HepG2 (cell line): ENCODE measurements around the gene KIF19. TPM values are rescaled to one million over a fixed set of nuclear protein-coding genes. Genes with fewer than 3 reads are reported as not detected.

Source experiments
- ATAC-seq: fragments of 200-7000 bp; cut with Tn5 transposase; 3 replicates; pipeline ENCODE4 v1.9.1; 2020; ENCODE audit warnings: mild to moderate bottlenecking, moderate library complexity
- BruUV-seq: library from RNA; stranded (reverse); fragments of 400-500 nt; replicated peaks from 2 replicates; lab custom pipeline; 2021; lab: Mats Ljungman, UMichigan
- CTCF ChIA-PET: fragments of 300-600 bp; formaldehyde crosslinking; extraction: SDS; loops from one replicate; lab custom pipeline; 2021; ENCODE audit warnings: low total read pairs, inconsistent platforms, low intra/inter-chr PET ratio; lab: Yijun Ruan, JAX
- POLR2A ChIA-PET: fragments of 350-600 bp; sonication (Branson Sonifier 250); formaldehyde crosslinking; loops from one replicate; lab custom pipeline; 2020; ENCODE audit warnings: antibody characterized with exemption, inconsistent platforms; lab: Yijun Ruan, JAX
- DNase-seq: peaks from one replicate; pipeline ENCODE4 v3.0.0-alpha.2; 2015; ENCODE audit warnings: low spot score
- FAIRE-seq: peaks from 3 replicates; lab custom pipeline; 2011; peaks lifted over from hg19 to GRCh38; lab: Jason Lieb, UNC
- H2AFZ ChIP-seq: one replicate; pipeline ENCODE4 v1.6.1; 2011; ENCODE audit warnings: low read length, inconsistent platforms
- H3K27ac ChIP-seq: fragments of 300-600 bp; 3 replicates; pipeline ENCODE4 v1.8.0; 2011; ENCODE audit warnings: mixed run types, mild to moderate bottlenecking, mixed read lengths, low read length, inconsistent platforms; ENCODE audit not compliant: insufficient read depth; ENCODE audit errors: extremely low read length
- H3K27me3 ChIP-seq, 2 experiments: fragments of 200-600 bp in 1 of 2; 2 replicates in 1 of 2; 3 replicates in 1 of 2; pipeline versions ENCODE4 v1.6.0 to v1.8.0; 2011; ENCODE audit warnings: low read length in 2 of 2, mild to moderate bottlenecking in 2 of 2, moderate library complexity in 2 of 2, inconsistent platforms in 1 of 2; ENCODE audit not compliant: insufficient read depth in 2 of 2, control insufficient read depth in 1 of 2
- H3K36me3 ChIP-seq, 2 experiments: fragments of 200-600 bp in 1 of 2; replicated peaks in 1 of 2; 2 replicates in 1 of 2; 3 replicates in 1 of 2; pipeline versions ENCODE4 v1.5.1 to v1.8.0; 2011; ENCODE audit warnings: low read length in 2 of 2, inconsistent platforms in 1 of 2; ENCODE audit not compliant: insufficient read depth in 2 of 2, control insufficient read depth in 1 of 2
- H3K4me1 ChIP-seq: 2 replicates; pipeline ENCODE4 v1.5.1; 2012; ENCODE audit warnings: low read length, inconsistent platforms; ENCODE audit not compliant: insufficient read depth
- H3K4me2 ChIP-seq: 2 replicates; pipeline ENCODE4 v1.6.0; 2011; ENCODE audit warnings: low read depth, low read length, inconsistent platforms
- H3K4me3 ChIP-seq, 3 experiments: fragments of 200-600 bp in 1 of 3; sonication (generic), shearing (Covaris generic) in 1 of 3; replicated peaks in 1 of 3; 2 replicates each; pipeline ENCODE4 v1.5.1; 2011 to 2016; ENCODE audit warnings: low read length in 3 of 3, inconsistent platforms in 2 of 3, low read depth in 2 of 3, mild to moderate bottlenecking in 2 of 3, control low read depth in 1 of 3, mixed read lengths in 1 of 3; ENCODE audit not compliant: insufficient read depth in 1 of 3
- H3K79me2 ChIP-seq: one replicate; pipeline ENCODE4 v1.6.1; 2011; ENCODE audit warnings: low read length, inconsistent platforms; ENCODE audit not compliant: insufficient read depth
- H3K9ac ChIP-seq: 2 replicates; pipeline ENCODE4 v1.6.0; 2011; ENCODE audit warnings: mild to moderate bottlenecking, low read depth, low read length, inconsistent platforms; ENCODE audit not compliant: insufficient read depth
- H3K9me3 ChIP-seq: 2 replicates; pipeline ENCODE4 v1.5.1; 2012; ENCODE audit warnings: mild to moderate bottlenecking, low read length
- H4K20me1 ChIP-seq: 2 replicates; pipeline ENCODE4 v1.6.0; 2011; ENCODE audit warnings: inconsistent platforms, mild to moderate bottlenecking, low read length, moderate library complexity; ENCODE audit not compliant: insufficient read depth
- ELF1 ChIP-seq: sonication (generic); formaldehyde crosslinking; IDR thresholded peaks from 2 replicates; pipeline ENCODE4 v1.4.0; 2020; ENCODE audit warnings: missing genetic modification reagents
- HNRNPL ChIP-seq: fragments of 200-400 bp; formaldehyde crosslinking; IDR thresholded peaks from 2 replicates; pipeline ENCODE4 v1.6.1; 2017; ENCODE audit warnings: mild to moderate bottlenecking, low read depth, low read length
- ISL2 ChIP-seq: sonication (generic); formaldehyde crosslinking; IDR thresholded peaks from 2 replicates; pipeline ENCODE4 v1.5.0; 2020; ENCODE audit warnings: missing genetic modification reagents
- KDM1A ChIP-seq: IDR thresholded peaks from 2 replicates; pipeline ENCODE4 v1.6.1; 2016; ENCODE audit warnings: missing compliant biosample characterization
- KLF12 ChIP-seq: sonication (generic); formaldehyde crosslinking; IDR thresholded peaks from 2 replicates; pipeline ENCODE4 v1.4.0; 2020; ENCODE audit warnings: missing genetic modification reagents, borderline replicate concordance
- MXI1 ChIP-seq: IDR thresholded peaks from 3 replicates; pipeline ENCODE4 v1.6.1; 2012; ENCODE audit warnings: low read depth, low read length, inconsistent platforms, borderline replicate concordance
- NFKB2 ChIP-seq: sonication (generic); formaldehyde crosslinking; IDR thresholded peaks from 2 replicates; pipeline ENCODE4 v1.4.0; 2020; ENCODE audit warnings: missing genetic modification reagents, borderline replicate concordance
- RAD51 ChIP-seq: fragments of 450-650 bp; IDR thresholded peaks from 2 replicates; pipeline ENCODE4 v1.6.1; 2016; ENCODE audit warnings: borderline replicate concordance
- RFX5 ChIP-seq: IDR thresholded peaks from 2 replicates; pipeline ENCODE4 v1.6.1; 2011; ENCODE audit warnings: low read depth, low read length, improper control_type of control experiment
- TP53 ChIP-seq: sonication (generic); formaldehyde crosslinking; conservative IDR thresholded peaks from 2 replicates; pipeline ENCODE4 v1.4.0; 2020; ENCODE audit warnings: missing genetic modification reagents
- XRCC5 ChIP-seq: fragments of 200-400 bp; formaldehyde crosslinking; optimal IDR thresholded peaks from 2 replicates; pipeline ENCODE3; 2017; ENCODE audit warnings: mild to moderate bottlenecking, low read length
- WGBS: methylation state at CpG from one replicate; pipeline ENCODE4 v1.1.6; 2017; ENCODE audit warnings: low lambda C conversion rate; 5-methylcytosine and 5-hydroxymethylcytosine counted together
- in situ Hi-C: cut with HindIII; loops from 2 replicates; pipeline ENCODE4 v1.10.0; 2017; ENCODE audit warnings: low pct_unique_long_range_greater_than_20kb; ENCODE audit not compliant: extremely low pct_ligation_motif_present
- intact Hi-C: fragments of 100-400 bp; cut with micrococcal nuclease; formaldehyde crosslinking; loops from one replicate; pipeline ENCODE4 v1.10.0; 2022; ENCODE audit not compliant: unreplicated experiment
- polyA plus RNA-seq, 8 experiments: library from polyadenylated mRNA; depleted of rRNA in 3 of 8; stranded (reverse) in 7 of 8; unstranded in 1 of 8; fragments of >200 nt; fragmentation: Illumina TruSeq in 4 of 8; extraction: Trizol in 4 of 8; gene quantifications; 2 replicates each; pipeline versions ENCODE4 v1.2.1 to v1.2.3, GENCODE V29; 2011 to 2016; ENCODE audit warnings: low read depth in 4 of 8, missing spikeins in 1 of 8, mixed read lengths in 1 of 8; ENCODE audit not compliant: insufficient read depth in 1 of 8
- total RNA-seq, 5 experiments: library from RNA; depleted of rRNA; stranded (reverse); fragments of >200 nt; fragmentation: Illumina TruSeq; extraction: Trizol; gene quantifications; 2 replicates each; pipeline ENCODE4 v1.2.3, GENCODE V29; 2016; ENCODE audit warnings: low read depth in 1 of 5
- TF ChIP-seq, protein P1 (sequence below): sonication (generic); formaldehyde crosslinking; IDR thresholded peaks from 2 replicates; pipeline ENCODE4 v1.5.0; 2020; ENCODE audit warnings: missing genetic modification reagents
- TF ChIP-seq, protein P2 (sequence below): sonication (generic); formaldehyde crosslinking; IDR thresholded peaks from 2 replicates; pipeline ENCODE4 v1.5.0; 2020; ENCODE audit warnings: mild to moderate bottlenecking, missing genetic modification reagents

KIF19 gene
- total and polyA plus RNA-seq, 2 of the 13 experiments (the other 11 are each of a cell fraction or from before 2014, with no cell fraction given): not detected

DNA sequence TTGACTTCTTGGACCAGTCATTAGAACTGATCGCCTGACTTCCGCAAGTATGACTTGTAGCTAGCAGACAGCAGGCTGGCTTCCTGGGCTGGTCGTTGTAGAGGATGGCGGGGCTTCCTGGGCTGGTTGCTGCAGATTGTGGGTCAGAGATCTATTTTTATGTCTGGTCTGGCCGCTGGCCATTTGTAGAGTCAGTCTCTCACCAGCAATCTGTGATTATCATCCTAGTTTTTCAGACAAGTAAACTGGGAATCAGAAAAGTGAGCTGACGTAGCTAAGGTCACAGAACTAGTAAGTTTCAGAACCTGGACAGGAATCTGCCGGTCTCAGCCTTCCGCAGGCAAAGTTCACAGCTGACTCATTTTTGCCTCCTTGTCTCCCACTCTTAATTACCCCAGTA, 60.4 kb downstream of the KIF19 start (continued):
- TF ChIP-seq ELF1 (CRISPR knock-in tag) (no peak), HNRNPL (no peak), MXI1 (no peak), NFKB2 (no peak)

DNA sequence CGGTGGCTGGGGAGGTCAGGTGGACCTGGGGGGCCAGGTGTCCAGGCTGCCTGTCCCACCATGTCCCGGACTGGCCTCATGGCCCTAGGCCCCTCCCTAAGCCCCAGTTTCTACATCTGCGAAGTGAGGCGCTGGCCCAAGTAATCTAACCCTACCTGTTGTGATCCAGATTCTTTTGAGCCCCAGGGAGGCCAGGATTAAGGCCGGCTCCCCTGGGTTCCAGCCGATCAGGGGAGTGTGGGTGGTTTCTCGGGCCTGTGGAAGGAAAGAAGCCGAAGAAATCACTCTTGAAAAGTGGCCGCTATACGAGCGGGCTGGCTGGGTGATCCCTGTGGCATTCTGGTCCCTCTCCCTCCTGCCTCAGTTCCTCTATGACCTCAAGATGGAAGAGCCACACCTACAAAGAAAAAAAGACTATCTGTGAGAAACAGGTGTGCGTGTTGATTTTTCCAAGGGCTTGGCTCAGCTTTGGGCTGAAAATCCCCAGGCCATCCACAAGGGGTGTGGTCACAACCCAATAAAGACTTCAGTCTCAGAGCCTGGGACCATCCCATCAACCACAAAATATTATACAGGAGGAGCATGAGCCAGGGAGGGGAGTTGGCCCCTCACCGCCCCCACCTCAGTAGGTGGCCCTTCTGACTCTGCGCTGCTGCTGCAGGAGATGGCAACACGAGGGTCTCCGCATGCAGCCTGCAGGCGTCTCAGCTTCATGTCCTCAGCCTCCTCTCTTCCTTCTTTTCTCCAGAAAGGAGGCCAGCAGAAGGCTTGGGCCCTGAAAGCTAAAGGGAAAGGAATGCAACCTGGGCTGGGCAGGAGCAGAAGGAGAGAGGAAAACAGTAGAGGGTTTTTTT, 61.6 kb downstream of the KIF19 start:
- H4K20me1 ChIP-seq: no peaks in the 10 kb centered on the region
- no peak overlapping the region for H3K4me2 ChIP-seq
- H3K27ac ChIP-seq: no peak overlapping the region
- DNase-seq (no peak), FAIRE-seq (no peak), ATAC-seq (peak; percentile 20; the same call in 1 of the 3 replicates)
- in situ Hi-C loops (no loop called here), intact Hi-C loops (no loop called here)
- no peaks in the 10 kb centered on the region for H3K36me3 ChIP-seq
- no peaks in the 10 kb centered on the region for H3K9me3 ChIP-seq
- peaks cover 2 to 22% of the 10 kb centered on the region in 2 experiments; a peak in 3 of 5 replicates for H3K27me3 ChIP-seq
- WGBS: 70% methylated on average over 16 of the region's 17 CpGs
- BruUV-seq: no TSS peak
- H3K9ac ChIP-seq: no peak overlapping the region
- no peak overlapping the region for H2AFZ ChIP-seq
- CTCF ChIA-PET: no interaction called here
- no peak overlapping the region for H3K4me3 ChIP-seq
- peaks cover 14% of the 10 kb centered on the region; the same call in 1 of the 2 replicates for H3K4me1 ChIP-seq
- POLR2A ChIA-PET: no interaction called here
- no peaks in the 10 kb centered on the region for H3K79me2 ChIP-seq
- TF ChIP-seq TP53 (no peak), XRCC5 (no peak), RAD51 (no peak), KDM1A (CRISPR knock-in tag) (no peak), RFX5 (no peak), KLF12 (CRISPR knock-in tag) (no peak), ISL2 (CRISPR knock-in tag) (no peak)
- TF ChIP-seq, protein P1, sequence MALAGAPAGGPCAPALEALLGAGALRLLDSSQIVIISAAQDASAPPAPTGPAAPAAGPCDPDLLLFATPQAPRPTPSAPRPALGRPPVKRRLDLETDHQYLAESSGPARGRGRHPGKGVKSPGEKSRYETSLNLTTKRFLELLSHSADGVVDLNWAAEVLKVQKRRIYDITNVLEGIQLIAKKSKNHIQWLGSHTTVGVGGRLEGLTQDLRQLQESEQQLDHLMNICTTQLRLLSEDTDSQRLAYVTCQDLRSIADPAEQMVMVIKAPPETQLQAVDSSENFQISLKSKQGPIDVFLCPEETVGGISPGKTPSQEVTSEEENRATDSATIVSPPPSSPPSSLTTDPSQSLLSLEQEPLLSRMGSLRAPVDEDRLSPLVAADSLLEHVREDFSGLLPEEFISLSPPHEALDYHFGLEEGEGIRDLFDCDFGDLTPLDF (CRISPR knock-in tag): no peak
- TF ChIP-seq, protein P2, sequence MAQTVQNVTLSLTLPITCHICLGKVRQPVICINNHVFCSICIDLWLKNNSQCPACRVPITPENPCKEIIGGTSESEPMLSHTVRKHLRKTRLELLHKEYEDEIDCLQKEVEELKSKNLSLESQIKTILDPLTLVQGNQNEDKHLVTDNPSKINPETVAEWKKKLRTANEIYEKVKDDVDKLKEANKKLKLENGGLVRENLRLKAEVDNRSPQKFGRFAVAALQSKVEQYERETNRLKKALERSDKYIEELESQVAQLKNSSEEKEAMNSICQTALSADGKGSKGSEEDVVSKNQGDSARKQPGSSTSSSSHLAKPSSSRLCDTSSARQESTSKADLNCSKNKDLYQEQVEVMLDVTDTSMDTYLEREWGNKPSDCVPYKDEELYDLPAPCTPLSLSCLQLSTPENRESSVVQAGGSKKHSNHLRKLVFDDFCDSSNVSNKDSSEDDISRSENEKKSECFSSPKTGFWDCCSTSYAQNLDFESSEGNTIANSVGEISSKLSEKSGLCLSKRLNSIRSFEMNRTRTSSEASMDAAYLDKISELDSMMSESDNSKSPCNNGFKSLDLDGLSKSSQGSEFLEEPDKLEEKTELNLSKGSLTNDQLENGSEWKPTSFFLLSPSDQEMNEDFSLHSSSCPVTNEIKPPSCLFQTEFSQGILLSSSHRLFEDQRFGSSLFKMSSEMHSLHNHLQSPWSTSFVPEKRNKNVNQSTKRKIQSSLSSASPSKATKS: no peak
